ENCODE data around the gene HAUS7. TPM values are rescaled to one million over a fixed set of nuclear protein-coding genes. Genes with fewer than 3 reads are reported as not detected.

The HAUS7 gene
- total and polyA plus RNA-seq, 3 experiments from 2014 or later = 29.9 to 73.8 (median 70.2) TPM

GRCh38 chrX:153477901-153478300, 7.5 kb upstream of the HAUS7 start:
- peaks cover 0 to 4% of the 10 kb centered on the region in 2 donors for H3K27me3 Mint-ChIP-seq
- H3K9me3 Mint-ChIP-seq = no peaks in the 10 kb centered on the region
- H3K36me3 Mint-ChIP-seq = no peaks in the 10 kb centered on the region
- CTCF ChIA-PET = no interaction called here
- Histone ChIP-seq H3K27ac (ENCODE audit: low read depth, low read length) (no peak overlapping the region), H3K9me3 (ENCODE audit: low read length) (no peaks in the 10 kb centered on the region), H3K27me3 (ENCODE audit: insufficient read depth, low read length, poor library complexity, severe bottlenecking) (no peaks in the 10 kb centered on the region), H3K4me3 (ENCODE audit: low read length) (no peak overlapping the region), H3K36me3 (ENCODE audit: insufficient read depth, low read length) (no peaks in the 10 kb centered on the region), H3K4me1 (ENCODE audit: insufficient read depth, low read length) (peaks cover 5% of the 10 kb centered on the region)
- no peak overlapping the region for H3K4me3 Mint-ChIP-seq
- DNase-seq = no peak
- POLR2A ChIA-PET = no interaction called here
- H3K27ac Mint-ChIP-seq = no peak overlapping the region
- peaks cover 0 to 4% (median 4%) of the 10 kb centered on the region in 3 donors for H3K4me1 Mint-ChIP-seq

- DNase-seq = no peak
- Histone ChIP-seq H3K36me3 (ENCODE audit: insufficient read depth, low read length) (no peaks in the 10 kb centered on the region), H3K4me3 (ENCODE audit: low read length) (no peak overlapping the region), H3K27ac (ENCODE audit: low read depth, low read length) (no peak overlapping the region), H3K27me3 (ENCODE audit: insufficient read depth, low read length, poor library complexity, severe bottlenecking) (no peaks in the 10 kb centered on the region), H3K9me3 (ENCODE audit: low read length) (no peaks in the 10 kb centered on the region), H3K4me1 (ENCODE audit: insufficient read depth, low read length) (peaks cover 5% of the 10 kb centered on the region)
- Mint-ChIP-seq H3K36me3 (no peaks in the 10 kb centered on the region), H3K27ac (no peak overlapping the region), H3K27me3 (peaks cover 0 to 4% of the 10 kb centered on the region in 2 donors), H3K4me1 (peaks cover 0 to 4% (median 4%) of the 10 kb centered on the region in 3 donors), H3K4me3 (no peak overlapping the region), H3K9me3 (no peaks in the 10 kb centered on the region)
- ChIA-PET CTCF (no interaction called here), POLR2A (no interaction called here)
Observed at GRCh38 chrX:153477364-153477857, 7.0 kb upstream of the HAUS7 start.

- Mint-ChIP-seq H3K9me3 (no peaks in the 10 kb centered on the region), H3K36me3 (no peaks in the 10 kb centered on the region), H3K27me3 (peaks cover 0 to 4% of the 10 kb centered on the region in 2 donors), H3K4me3 (no peak overlapping the region), H3K4me1 (peaks cover 0 to 4% (median 4%) of the 10 kb centered on the region in 3 donors), H3K27ac (no peak overlapping the region)
- CTCF ChIA-PET = no interaction called here
- POLR2A ChIA-PET = no interaction called here
- DNase-seq = no peak
- Histone ChIP-seq H3K27me3 (ENCODE audit: insufficient read depth, low read length, poor library complexity, severe bottlenecking) (no peaks in the 10 kb centered on the region), H3K27ac (ENCODE audit: low read depth, low read length) (no peak overlapping the region), H3K4me1 (ENCODE audit: insufficient read depth, low read length) (peaks cover 5% of the 10 kb centered on the region), H3K9me3 (ENCODE audit: low read length) (no peaks in the 10 kb centered on the region), H3K4me3 (ENCODE audit: low read length) (no peak overlapping the region), H3K36me3 (ENCODE audit: insufficient read depth, low read length) (no peaks in the 10 kb centered on the region)
Observed at GRCh38 chrX:153476666-153477363, 6.4 kb upstream of the HAUS7 start.

- peaks cover 0 to 10% (median 9%) of the 10 kb centered on the region in 3 donors for H3K4me1 Mint-ChIP-seq
- Histone ChIP-seq H3K27ac (ENCODE audit: low read depth, low read length) (no peak overlapping the region), H3K36me3 (ENCODE audit: insufficient read depth, low read length) (no peaks in the 10 kb centered on the region), H3K4me3 (ENCODE audit: low read length) (no peak overlapping the region), H3K27me3 (ENCODE audit: insufficient read depth, low read length, poor library complexity, severe bottlenecking) (no peaks in the 10 kb centered on the region), H3K9me3 (ENCODE audit: low read length) (no peaks in the 10 kb centered on the region), H3K4me1 (ENCODE audit: insufficient read depth, low read length) (peaks cover 12% of the 10 kb centered on the region)
- H3K27ac Mint-ChIP-seq = peak overlapping the region in 3 of 8 donors; percentile 49 to 61 (median 56)
- ChIA-PET POLR2A (no interaction called here), CTCF (no interaction called here)
- no peaks in the 10 kb centered on the region for H3K36me3 Mint-ChIP-seq
- H3K27me3 Mint-ChIP-seq = peaks cover 0 to 4% of the 10 kb centered on the region in 2 donors
- H3K9me3 Mint-ChIP-seq = no peaks in the 10 kb centered on the region
- DNase-seq = no peak
- peak overlapping the region in 4 of 7 donors; percentile 16 to 69 (median 35) for H3K4me3 Mint-ChIP-seq
Observed at GRCh38 chrX:153475751-153476281, 5.4 kb upstream of the HAUS7 start.

- Mint-ChIP-seq H3K36me3 (no peaks in the 10 kb centered on the region), H3K9me3 (no peaks in the 10 kb centered on the region), H3K4me3 (peak overlapping the region in 6 of 7 donors; percentile 20 to 68 (median 54)), H3K27me3 (peaks cover 0 to 4% of the 10 kb centered on the region in 2 donors), H3K27ac (peak overlapping the region in 1 of 8 donors; percentile 29), H3K4me1 (peaks cover 0 to 10% (median 9%) of the 10 kb centered on the region in 3 donors)
- CTCF ChIA-PET = no interaction called here
- H3K27ac ChIP-seq (ENCODE audit: low read depth, low read length) = no peak overlapping the region
- no peaks in the 10 kb centered on the region for H3K36me3 ChIP-seq (ENCODE audit: insufficient read depth, low read length)
- H3K9me3 ChIP-seq (ENCODE audit: low read length) = no peaks in the 10 kb centered on the region
- DNase-seq = no peak
- no peaks in the 10 kb centered on the region for H3K27me3 ChIP-seq (ENCODE audit: insufficient read depth, low read length, poor library complexity, severe bottlenecking)
- no peak overlapping the region for H3K4me3 ChIP-seq (ENCODE audit: low read length)
- H3K4me1 ChIP-seq (ENCODE audit: insufficient read depth, low read length) = peaks cover 12% of the 10 kb centered on the region
- POLR2A ChIA-PET = no interaction called here
Observed at GRCh38 chrX:153475271-153475670, 4.9 kb upstream of the HAUS7 start.

- Histone ChIP-seq H3K27ac (ENCODE audit: low read depth, low read length) (no peak overlapping the region), H3K36me3 (ENCODE audit: insufficient read depth, low read length) (no peaks in the 10 kb centered on the region), H3K4me1 (ENCODE audit: insufficient read depth, low read length) (peaks cover 12% of the 10 kb centered on the region), H3K4me3 (ENCODE audit: low read length) (no peak overlapping the region), H3K27me3 (ENCODE audit: insufficient read depth, low read length, poor library complexity, severe bottlenecking) (no peaks in the 10 kb centered on the region), H3K9me3 (ENCODE audit: low read length) (no peaks in the 10 kb centered on the region)
- CTCF ChIA-PET = no interaction called here
- Mint-ChIP-seq H3K27ac (no peak overlapping the region), H3K4me1 (peaks cover 0 to 12% (median 10%) of the 10 kb centered on the region in 3 donors), H3K36me3 (no peaks in the 10 kb centered on the region), H3K27me3 (peaks cover 0 to 4% of the 10 kb centered on the region in 2 donors), H3K9me3 (no peaks in the 10 kb centered on the region), H3K4me3 (no peak overlapping the region)
- peak; percentile 35 to 67 (median 42) for DNase-seq
- POLR2A ChIA-PET = no interaction called here
Observed at GRCh38 chrX:153474718-153475117, 4.3 kb upstream of the HAUS7 start.

- POLR2A ChIA-PET = no interaction called here
- Mint-ChIP-seq H3K27me3 (peaks cover 0 to 4% of the 10 kb centered on the region in 2 donors), H3K9me3 (no peaks in the 10 kb centered on the region), H3K36me3 (no peaks in the 10 kb centered on the region), H3K4me1 (peaks cover 0 to 15% (median 12%) of the 10 kb centered on the region in 3 donors), H3K4me3 (peak overlapping the region in 5 of 7 donors; percentile 42 to 71 (median 47)), H3K27ac (no peak overlapping the region)
- CTCF ChIA-PET = no interaction called here
- Histone ChIP-seq H3K9me3 (ENCODE audit: low read length) (no peaks in the 10 kb centered on the region), H3K36me3 (ENCODE audit: insufficient read depth, low read length) (no peaks in the 10 kb centered on the region), H3K4me3 (ENCODE audit: low read length) (no peak overlapping the region), H3K27ac (ENCODE audit: low read depth, low read length) (no peak overlapping the region), H3K27me3 (ENCODE audit: insufficient read depth, low read length, poor library complexity, severe bottlenecking) (no peaks in the 10 kb centered on the region), H3K4me1 (ENCODE audit: insufficient read depth, low read length) (peaks cover 16% of the 10 kb centered on the region)
- no peak for DNase-seq
Observed at GRCh38 chrX:153474266-153474665, 3.9 kb upstream of the HAUS7 start.

- Histone ChIP-seq H3K27me3 (ENCODE audit: insufficient read depth, low read length, poor library complexity, severe bottlenecking) (no peaks in the 10 kb centered on the region), H3K4me1 (ENCODE audit: insufficient read depth, low read length) (peaks cover 16% of the 10 kb centered on the region), H3K9me3 (ENCODE audit: low read length) (no peaks in the 10 kb centered on the region), H3K36me3 (ENCODE audit: insufficient read depth, low read length) (no peaks in the 10 kb centered on the region), H3K27ac (ENCODE audit: low read depth, low read length) (no peak overlapping the region), H3K4me3 (ENCODE audit: low read length) (no peak overlapping the region)
- no peaks in the 10 kb centered on the region for H3K9me3 Mint-ChIP-seq
- no peak for DNase-seq
- peak overlapping the region in 1 of 8 donors; percentile 30 for H3K27ac Mint-ChIP-seq
- ChIA-PET CTCF (interaction anchor here (4.0 kb wide), 1 partner anchor 34 kb away, joined by 31 read pairs; no protein-coding TSS in a partner anchor), POLR2A (no interaction called here)
- no peaks in the 10 kb centered on the region for H3K36me3 Mint-ChIP-seq
- peaks cover 0 to 20% (median 15%) of the 10 kb centered on the region in 3 donors for H3K4me1 Mint-ChIP-seq
- H3K4me3 Mint-ChIP-seq = peak overlapping the region in 4 of 7 donors; percentile 32 to 62 (median 44)
- peaks cover 0 to 4% of the 10 kb centered on the region in 2 donors for H3K27me3 Mint-ChIP-seq
Observed at GRCh38 chrX:153473126-153473525, 2.8 kb upstream of the HAUS7 start.
